Liver (tissue), 9 donors: ENCODE measurements around the gene TAS2R40. TPM values are rescaled to one million over a fixed set of nuclear protein-coding genes. Genes with fewer than 3 reads are reported as not detected.

Source experiments
- DNase-seq: peaks from one replicate; pipeline ENCODE4 v3.0.0-alpha.2; 2017; ENCODE audit warnings: low spot score
- H3K27ac ChIP-seq, 2 donors: one replicate each; pipeline ENCODE4 v1.7.0; 2013; ENCODE audit warnings: inconsistent platforms in 2 of 2, low read length in 2 of 2, control low read depth in 1 of 2, low read depth in 1 of 2, mild to moderate bottlenecking in 1 of 2
- H3K27me3 ChIP-seq, 4 donors: one replicate each; pipeline versions ENCODE4 v1.6.1 to v1.7.0; 2013; ENCODE audit warnings: low read length in 3 of 4, inconsistent platforms in 1 of 4, mild to moderate bottlenecking in 1 of 4, moderate library complexity in 1 of 4; ENCODE audit not compliant: control insufficient read depth in 4 of 4, insufficient read depth in 4 of 4
- H3K36me3 ChIP-seq, 4 donors: one replicate each; pipeline versions ENCODE4 v1.6.1 to v1.7.0; 2013; ENCODE audit warnings: low read length in 3 of 4, mild to moderate bottlenecking in 3 of 4, low read depth in 1 of 4, moderate library complexity in 1 of 4; ENCODE audit not compliant: control insufficient read depth in 4 of 4, insufficient read depth in 3 of 4
- H3K4me1 ChIP-seq, 4 donors: one replicate each; pipeline versions ENCODE4 v1.6.1 to v1.7.0; 2013; ENCODE audit warnings: low read length in 3 of 4, mild to moderate bottlenecking in 3 of 4, moderate library complexity in 1 of 4; ENCODE audit not compliant: control insufficient read depth in 4 of 4, insufficient read depth in 4 of 4
- H3K4me3 ChIP-seq, 3 donors: one replicate each; pipeline versions ENCODE4 v1.6.1 to v1.7.0; 2013; ENCODE audit warnings: low read length in 3 of 3, control low read depth in 1 of 3, low read depth in 1 of 3, mild to moderate bottlenecking in 1 of 3
- H3K9ac ChIP-seq, 2 donors: one replicate each; pipeline ENCODE4 v1.7.0; 2013; ENCODE audit warnings: low read length in 2 of 2, mild to moderate bottlenecking in 2 of 2, moderate library complexity in 2 of 2, control low read depth in 1 of 2, low read depth in 1 of 2
- H3K9me3 ChIP-seq, 4 donors: one replicate each; pipeline versions ENCODE4 v1.6.1 to v1.7.0; 2013; ENCODE audit warnings: low read length in 3 of 4; ENCODE audit not compliant: control insufficient read depth in 4 of 4
- ATF3 ChIP-seq: IDR thresholded peaks from 2 replicates; pipeline ENCODE4 v1.6.1; 2016; ENCODE audit warnings: antibody characterized with exemption
- CTCF ChIP-seq: fragments of 150-350 bp; IDR thresholded peaks from 2 replicates; pipeline ENCODE4 v1.5.1; 2017; ENCODE audit warnings: improper control_type of control experiment, low read depth, low read length; ENCODE audit not compliant: missing input control
- EGR1 ChIP-seq, 2 donors: IDR thresholded peaks; 2 replicates each; pipeline ENCODE4 v1.6.1; 2016 to 2018; ENCODE audit warnings: antibody characterized with exemption in 2 of 2, low read depth in 2 of 2
- FOXA1 ChIP-seq: IDR thresholded peaks from 2 replicates; pipeline ENCODE4 v1.6.1; 2016; ENCODE audit warnings: antibody characterized with exemption
- GABPA ChIP-seq, 2 donors: IDR thresholded peaks in 1 of 2; conservative IDR thresholded peaks in 1 of 2; 2 replicates each; pipeline ENCODE4 v1.6.1; 2016; ENCODE audit warnings: antibody characterized with exemption in 2 of 2, mild to moderate bottlenecking in 1 of 2, moderate library complexity in 1 of 2
- HNF4A ChIP-seq, 2 donors: conservative IDR thresholded peaks; 2 replicates each; pipeline ENCODE4 v1.6.1; 2016; ENCODE audit warnings: antibody characterized with exemption in 2 of 2, mild to moderate bottlenecking in 2 of 2
- JUND ChIP-seq, 2 donors: IDR thresholded peaks; 2 replicates each; pipeline ENCODE4 v1.6.1; 2016; ENCODE audit warnings: antibody characterized with exemption in 2 of 2
- MAX ChIP-seq: IDR thresholded peaks from 2 replicates; pipeline ENCODE4 v1.6.1; 2016; ENCODE audit warnings: antibody characterized with exemption
- NR2F2 ChIP-seq: IDR thresholded peaks from 2 replicates; pipeline ENCODE4 v1.6.1; 2016; ENCODE audit warnings: antibody characterized with exemption
- RAD21 ChIP-seq, 2 donors: IDR thresholded peaks; 2 replicates each; pipeline ENCODE4 v1.6.1; 2016; ENCODE audit warnings: antibody characterized with exemption in 2 of 2, mild to moderate bottlenecking in 2 of 2
- REST ChIP-seq: IDR thresholded peaks from 2 replicates; pipeline ENCODE4 v1.6.1; 2016; ENCODE audit warnings: antibody characterized with exemption, mild to moderate bottlenecking
- SP1 ChIP-seq: IDR thresholded peaks from 2 replicates; pipeline ENCODE4 v1.6.1; 2018; ENCODE audit warnings: antibody characterized with exemption, mild to moderate bottlenecking
- ZBTB33 ChIP-seq: IDR thresholded peaks from 2 replicates; pipeline ENCODE4 v1.6.1; 2016; ENCODE audit warnings: antibody characterized with exemption
- WGBS: extraction: QIAGEN DNeasy Blood & Tissue Kit; methylation state at CpG from one replicate; pipeline ENCODE4 v1.1.7; 2013; 5-methylcytosine and 5-hydroxymethylcytosine counted together
- polyA plus RNA-seq, 2 donors: library from polyadenylated mRNA; stranded (reverse) in 1 of 2; unstranded in 1 of 2; fragments of 200-250 nt in 1 of 2; fragments of >200 nt in 1 of 2; fragmentation: Nextera tagmentation in 1 of 2; extraction: Ambion mirVana in 1 of 2; gene quantifications; one replicate each; pipeline versions ENCODE4 v1.2.1 to v1.2.3, GENCODE V29; 2013 to 2015
- total RNA-seq, 2 donors: library from RNA; depleted of rRNA; stranded (reverse); fragments of >200 nt; gene quantifications; one replicate each; pipeline ENCODE4 v1.2.3, GENCODE V29; 2014
- donor health status: healthy.
- donor health status: healthy.
- donor health status: healthy.
- donor health status: healthy.
- donor health status: healthy.

Gene TAS2R40
- total and polyA plus RNA-seq, 4 donors, result not detected

GRCh38 chr7:143193880-143194279 lies 28.0 kb upstream of the TAS2R40 start:
- no peaks in the 10 kb centered on the region for H3K4me1 ChIP-seq
- H3K36me3 ChIP-seq, result no peaks in the 10 kb centered on the region
- WGBS, result 89% methylated on average over 2 of the region's 2 CpGs
- no peaks in the 10 kb centered on the region for H3K9me3 ChIP-seq
- TF ChIP-seq GABPA (IDR thresholded peaks at IDR 0.05 in 1 of 2, conservative IDR thresholded peaks at IDR 0.05 in 1 of 2), result no peak
- no peak for TF ChIP-seq JUND (IDR thresholded peaks at IDR 0.05)
- TF ChIP-seq EGR1 (IDR thresholded peaks at IDR 0.05; ENCODE audit: low read depth in 2 of 2), result no peak
- TF ChIP-seq RAD21 (IDR thresholded peaks at IDR 0.05), result no peak
- TF ChIP-seq ATF3, result no peak
- no peak for TF ChIP-seq SP1
- no peak for TF ChIP-seq REST
- TF ChIP-seq CTCF, result no peak
- no peak for TF ChIP-seq FOXA1
- no peak overlapping the region for H3K4me3 ChIP-seq
- no peaks in the 10 kb centered on the region for H3K27me3 ChIP-seq
- DNase-seq, result no peak
- no peak overlapping the region for H3K27ac ChIP-seq
- no peak overlapping the region for H3K9ac ChIP-seq

GRCh38 chr7:143199040-143199439 lies 22.8 kb upstream of the TAS2R40 start:
- H3K9me3 ChIP-seq, result no peaks in the 10 kb centered on the region
- no peak for TF ChIP-seq ZBTB33
- no peak for TF ChIP-seq MAX
- no peak for TF ChIP-seq EGR1 (IDR thresholded peaks at IDR 0.05; ENCODE audit: low read depth in 2 of 2)
- TF ChIP-seq HNF4A (conservative IDR thresholded peaks at IDR 0.05), result no peak
- no peak for TF ChIP-seq NR2F2
- TF ChIP-seq CTCF, result no peak
- no peak for TF ChIP-seq JUND (IDR thresholded peaks at IDR 0.05)
- no peaks in the 10 kb centered on the region for H3K4me1 ChIP-seq
- no peak overlapping the region for H3K27ac ChIP-seq
- H3K27me3 ChIP-seq, result no peaks in the 10 kb centered on the region
- no peaks in the 10 kb centered on the region for H3K36me3 ChIP-seq
- no peak for DNase-seq
- H3K4me3 ChIP-seq, result no peak overlapping the region
- no peak overlapping the region for H3K9ac ChIP-seq
- 70% methylated on average over 4 of the region's 4 CpGs for WGBS
